Ishikawa (cell line): ENCODE measurements around the gene GNA14.

Experiments used
- CEBPB ChIP-seq: IDR thresholded peaks from 2 replicates; pipeline ENCODE4 v1.6.1; 2012
- CREB1 ChIP-seq: IDR thresholded peaks from 2 replicates; pipeline ENCODE4 v1.6.1; 2012; ENCODE audit warnings: low read depth
- EGR1 ChIP-seq: IDR thresholded peaks from 2 replicates; pipeline ENCODE4 v1.6.1; 2012
- EP300 ChIP-seq: IDR thresholded peaks from 2 replicates; pipeline ENCODE4 v1.6.1; 2012; ENCODE audit warnings: borderline replicate concordance
- FOXM1 ChIP-seq: IDR thresholded peaks from 2 replicates; pipeline ENCODE4 v1.6.1; 2012; ENCODE audit warnings: low read depth, borderline replicate concordance
- MAX ChIP-seq: IDR thresholded peaks from 2 replicates; pipeline ENCODE4 v1.6.1; 2012
- NFIC ChIP-seq: IDR thresholded peaks from 2 replicates; pipeline ENCODE4 v1.6.1; 2012
- RAD21 ChIP-seq: IDR thresholded peaks from 2 replicates; pipeline ENCODE4 v1.6.1; 2012; ENCODE audit warnings: low read depth
- REST ChIP-seq: IDR thresholded peaks from 2 replicates; pipeline ENCODE4 v1.6.1; 2012; ENCODE audit warnings: low read depth, mild to moderate bottlenecking
- TAF1 ChIP-seq: IDR thresholded peaks from 2 replicates; pipeline ENCODE4 v1.6.1; 2012; ENCODE audit warnings: low read depth, mild to moderate bottlenecking
- TCF12 ChIP-seq: IDR thresholded peaks from 2 replicates; pipeline ENCODE4 v1.6.1; 2012; ENCODE audit warnings: low read depth
- TEAD4 ChIP-seq: IDR thresholded peaks from 2 replicates; pipeline ENCODE4 v1.6.1; 2012
- USF1 ChIP-seq: IDR thresholded peaks from 2 replicates; pipeline ENCODE4 v1.6.1; 2012
- YY1 ChIP-seq: IDR thresholded peaks from 2 replicates; pipeline ENCODE4 v1.6.1; 2012; ENCODE audit warnings: low read depth
- ZBTB7A ChIP-seq: IDR thresholded peaks from 2 replicates; pipeline ENCODE4 v1.6.1; 2012; ENCODE audit warnings: low read depth

Gene GNA14

GRCh38 chr9:77547106-77547730, 100.9 kb downstream of the GNA14 start:
- TF ChIP-seq NFIC (no peak), ZBTB7A (no peak), TAF1 (no peak), TCF12 (no peak), CREB1 (no peak), TEAD4 (no peak), EGR1 (no peak), USF1 (no peak), REST (no peak), FOXM1 (no peak), EP300 (no peak), YY1 (no peak), RAD21 (no peak), CEBPB (no peak), MAX (no peak)

- no peak for TF ChIP-seq TCF12
- no peak for TF ChIP-seq FOXM1
- no peak for TF ChIP-seq ZBTB7A
- no peak for TF ChIP-seq YY1
- TF ChIP-seq TAF1, result no peak
- no peak for TF ChIP-seq USF1
- no peak for TF ChIP-seq NFIC
- TF ChIP-seq TEAD4, result no peak
- no peak for TF ChIP-seq RAD21
- TF ChIP-seq REST, result no peak
- no peak for TF ChIP-seq EGR1
- no peak for TF ChIP-seq CREB1
- no peak for TF ChIP-seq EP300
- no peak for TF ChIP-seq MAX
- TF ChIP-seq CEBPB, result no peak
Observed at GRCh38 chr9:77546376-77546950, 101.7 kb downstream of the GNA14 start.

- TF ChIP-seq YY1 (no peak), CREB1 (no peak), MAX (no peak), ZBTB7A (no peak), RAD21 (no peak), CEBPB (no peak)
Observed at GRCh38 chr9:77544546-77544945, 103.6 kb downstream of the GNA14 start.

- TF ChIP-seq TEAD4 (no peak), MAX (no peak), RAD21 (no peak), REST (no peak), FOXM1 (no peak), EP300 (no peak)
Observed at GRCh38 chr9:77543131-77543822, 104.8 kb downstream of the GNA14 start.
